Urinary bladder (tissue), 4 donors: ENCODE measurements around the gene EIF1. TPM values are rescaled to one million over a fixed set of nuclear protein-coding genes. Genes with fewer than 3 reads are reported as not detected.
"Not testable (repeated sequence)": the region's sequence is repeated elsewhere in the genome, so short reads cannot be mapped to it uniquely, and the experiment has no call there.

ENCODE experiments used
- DNase-seq: peaks from one replicate; pipeline ENCODE4 v3.0.0-alpha.2; 2015; ENCODE audit errors: extremely low spot score
- H3K27ac ChIP-seq: one replicate; pipeline ENCODE4 v1.5.1; 2013; ENCODE audit warnings: low read depth, mild to moderate bottlenecking, moderate library complexity
- H3K36me3 ChIP-seq: one replicate; pipeline ENCODE4 v1.6.1; 2013; ENCODE audit warnings: mild to moderate bottlenecking, moderate library complexity; ENCODE audit not compliant: insufficient read depth
- H3K4me1 ChIP-seq: one replicate; pipeline ENCODE4 v1.6.1; 2013; ENCODE audit warnings: mild to moderate bottlenecking, moderate library complexity; ENCODE audit not compliant: insufficient read depth
- H3K4me3 ChIP-seq: one replicate; pipeline ENCODE4 v1.5.1; 2013; ENCODE audit warnings: low read depth, low read length
- WGBS: extraction: QIAGEN DNeasy Blood & Tissue Kit; methylation state at CpG from one replicate; pipeline ENCODE4 v1.1.7; 2013; 5-methylcytosine and 5-hydroxymethylcytosine counted together
- polyA plus RNA-seq: library from polyadenylated mRNA; stranded (reverse); fragments of 200-250 nt; gene quantifications from one replicate; pipeline ENCODE4 v1.2.3, GENCODE V29; 2013
- total RNA-seq: library from RNA; depleted of rRNA; stranded (reverse); fragments of >200 nt; gene quantifications from one replicate; pipeline ENCODE4 v1.2.3, GENCODE V29; 2014
- donor health status: healthy with polysubstance abuse.
- donor health status: healthy.

EIF1 gene
- total and polyA plus RNA-seq, 2 donors = 96.6 to 649 TPM

DNA sequence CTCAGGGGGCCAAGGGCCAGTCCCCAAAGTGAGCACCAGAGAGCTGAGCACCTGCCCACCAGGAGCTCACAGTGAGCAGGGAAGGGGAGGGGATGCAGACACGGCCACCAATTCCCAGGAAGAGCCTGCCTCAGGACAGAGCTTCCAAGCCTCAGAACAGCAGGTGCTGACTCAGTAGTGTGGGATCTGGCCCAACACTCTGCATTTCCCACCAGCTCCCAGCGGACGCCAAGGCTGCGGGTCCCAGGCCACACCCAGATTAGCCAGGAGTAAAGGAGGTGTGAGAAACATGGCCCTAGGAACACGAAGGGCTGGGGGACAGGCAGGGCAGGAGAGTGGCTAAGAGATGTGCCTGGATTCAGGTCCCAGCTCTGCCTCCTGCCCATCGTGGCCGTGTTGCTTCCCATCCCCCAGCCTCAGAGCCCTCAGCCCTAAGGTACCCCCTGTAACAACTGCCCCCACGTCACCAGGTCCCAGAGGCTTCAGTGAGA lies 28.4 kb upstream of the EIF1 start:
- WGBS = 67% methylated on average over 8 of the region's 8 CpGs
- Histone ChIP-seq H3K4me3 (no peak overlapping the region), H3K36me3 (no peaks in the 10 kb centered on the region), H3K4me1 (no peaks in the 10 kb centered on the region), H3K27ac (no peak overlapping the region)
- DNase-seq = no peak

DNA sequence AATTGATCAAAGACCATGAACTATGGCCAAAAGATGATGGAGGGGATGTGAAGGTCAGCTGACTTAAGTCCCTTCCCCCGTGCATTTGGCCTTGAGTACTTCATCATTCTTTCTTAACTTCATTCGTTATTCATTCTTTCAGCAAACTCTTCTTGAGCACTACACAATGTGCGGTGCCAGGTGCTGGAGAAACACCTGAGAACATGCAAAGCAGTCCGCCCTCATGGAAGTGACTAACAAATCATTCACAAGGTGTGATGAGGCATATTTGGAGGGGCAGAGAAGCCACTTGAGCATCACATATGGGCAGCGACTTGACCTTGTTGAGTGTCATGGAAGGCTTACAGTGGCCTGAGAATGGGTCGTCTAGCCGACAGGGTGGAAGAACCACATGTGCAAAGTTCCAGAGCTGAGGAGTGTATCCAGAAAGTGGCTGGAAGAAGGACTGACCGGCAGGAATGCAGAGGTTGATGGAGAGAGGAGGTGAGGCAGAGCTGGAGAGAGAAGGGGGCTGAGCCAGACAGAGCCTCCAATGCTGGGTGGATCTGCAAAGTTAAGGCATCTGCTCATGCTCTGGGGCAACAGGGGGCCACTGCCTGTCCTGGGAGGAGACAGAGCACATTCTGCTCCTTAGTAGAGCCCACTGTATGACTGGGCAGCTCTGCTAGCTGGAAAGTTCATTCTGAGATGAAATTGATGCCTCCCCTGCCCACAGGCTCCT lies 25.1 kb upstream of the EIF1 start:
- H3K4me3 ChIP-seq = no peak overlapping the region
- H3K4me1 ChIP-seq = no peaks in the 10 kb centered on the region
- H3K27ac ChIP-seq = no peak overlapping the region
- no peak for DNase-seq
- 68% methylated on average over 8 of the region's 8 CpGs for WGBS
- H3K36me3 ChIP-seq = no peaks in the 10 kb centered on the region

DNA sequence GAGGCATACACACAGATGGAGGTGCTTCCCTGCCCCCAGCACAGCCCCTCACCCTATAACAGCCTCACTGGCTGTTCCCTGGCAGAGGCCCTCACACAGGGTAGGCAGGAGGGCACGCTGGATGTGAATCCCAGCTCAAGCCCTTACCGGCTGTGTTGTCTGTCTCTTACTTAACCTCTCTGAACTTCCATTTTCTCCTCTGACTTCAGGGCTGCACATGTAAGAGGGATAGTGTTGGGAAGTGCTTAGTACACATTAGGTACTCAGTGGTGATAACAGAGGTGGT lies 24.6 kb upstream of the EIF1 start:
- H3K27ac ChIP-seq = no peak overlapping the region
- H3K4me3 ChIP-seq = no peak overlapping the region
- no peaks in the 10 kb centered on the region for H3K36me3 ChIP-seq
- H3K4me1 ChIP-seq = no peaks in the 10 kb centered on the region
- WGBS = 67% methylated on average over 2 of the region's 2 CpGs
- DNase-seq = no peak

DNA sequence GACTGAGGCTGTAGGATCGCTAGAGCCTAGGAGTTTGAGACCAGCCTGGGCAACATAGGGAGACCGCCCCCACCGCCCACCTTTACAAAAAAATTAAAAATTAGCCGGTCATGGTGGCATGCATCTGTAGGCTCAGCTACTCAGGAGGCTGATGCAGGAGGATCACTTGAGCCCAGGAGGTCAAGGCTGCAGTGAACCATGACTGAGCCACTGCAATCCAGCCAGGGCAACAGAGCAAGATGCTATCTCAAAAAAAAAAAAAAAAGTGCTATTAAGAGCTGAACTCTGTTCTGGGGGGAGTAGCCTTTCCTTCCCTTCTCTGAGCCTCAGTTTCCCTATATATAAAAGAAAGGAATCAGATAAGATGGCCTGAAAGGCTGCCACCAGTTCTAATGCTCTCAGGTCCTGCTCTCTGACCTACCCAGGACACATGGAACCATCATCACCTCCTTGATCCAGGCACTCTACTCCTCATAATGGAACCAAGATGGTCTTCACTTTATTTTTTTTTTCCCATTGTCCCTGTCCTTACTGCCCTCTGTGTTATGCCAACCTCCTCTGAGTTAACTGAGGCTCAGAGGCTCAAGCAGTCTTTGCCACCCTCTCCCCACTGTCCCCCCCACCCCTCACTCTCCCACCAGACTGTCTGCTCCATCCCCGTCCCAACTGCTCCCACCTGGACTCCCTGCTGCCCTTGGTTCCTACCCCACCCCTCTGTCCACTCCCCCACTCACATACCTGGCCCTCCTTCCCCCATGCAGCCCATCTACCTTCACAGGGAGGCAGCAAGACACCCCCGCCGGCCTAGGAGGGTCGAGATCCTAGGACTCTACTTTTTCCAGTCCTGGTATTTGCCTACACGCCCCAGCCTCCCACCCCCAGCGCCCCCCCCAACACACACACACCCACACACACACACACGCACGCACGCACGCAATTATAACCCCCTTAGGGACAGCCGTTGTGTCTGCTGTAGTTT lies 23.8 kb upstream of the EIF1 start:
- H3K4me3 ChIP-seq = no peak overlapping the region
- H3K4me1 ChIP-seq = no peaks in the 10 kb centered on the region
- DNase-seq = no peak
- no peaks in the 10 kb centered on the region for H3K36me3 ChIP-seq
- 52% methylated on average over 15 of the region's 15 CpGs for WGBS
- H3K27ac ChIP-seq = no peak overlapping the region

DNA sequence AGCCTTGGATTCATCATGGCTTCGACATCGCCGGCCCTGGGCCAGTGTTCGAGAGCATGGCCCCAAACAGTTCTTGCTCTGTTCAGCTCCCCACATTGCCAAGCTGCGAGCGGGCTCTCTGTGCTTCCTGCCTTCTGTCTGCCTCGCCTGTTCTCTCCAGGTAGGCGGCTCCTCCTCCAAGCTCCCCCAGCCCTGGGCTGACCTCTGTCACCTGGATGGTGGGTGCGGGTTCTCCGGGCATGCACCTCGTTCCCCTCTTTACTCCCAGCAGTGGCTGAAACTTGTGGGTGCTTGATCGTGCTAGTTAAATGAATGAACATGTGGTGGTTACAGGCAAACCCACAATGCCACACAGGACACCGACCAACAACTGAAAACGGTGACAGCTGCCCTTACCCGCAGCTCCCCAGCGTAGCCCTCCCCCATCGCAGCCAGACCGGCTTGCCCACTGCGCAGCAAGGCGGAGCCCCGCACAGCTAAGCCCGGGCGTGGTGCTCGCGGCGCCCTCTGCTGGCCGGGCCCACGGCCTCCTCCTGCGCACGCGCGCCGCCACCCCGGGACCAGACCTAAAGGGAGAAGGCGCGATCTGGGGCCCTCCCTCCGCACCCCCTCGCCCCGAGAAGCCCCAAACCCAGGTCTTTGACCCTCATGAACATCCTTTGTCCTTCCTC lies 23.0 kb upstream of the EIF1 start:
- H3K4me3 ChIP-seq = peak overlapping the region; percentile 26
- peak overlapping the region; percentile 62 for H3K27ac ChIP-seq
- H3K4me1 ChIP-seq = no peaks in the 10 kb centered on the region
- 2% methylated on average over 39 of the region's 39 CpGs for WGBS
- H3K36me3 ChIP-seq = no peaks in the 10 kb centered on the region
- no peak for DNase-seq

DNA sequence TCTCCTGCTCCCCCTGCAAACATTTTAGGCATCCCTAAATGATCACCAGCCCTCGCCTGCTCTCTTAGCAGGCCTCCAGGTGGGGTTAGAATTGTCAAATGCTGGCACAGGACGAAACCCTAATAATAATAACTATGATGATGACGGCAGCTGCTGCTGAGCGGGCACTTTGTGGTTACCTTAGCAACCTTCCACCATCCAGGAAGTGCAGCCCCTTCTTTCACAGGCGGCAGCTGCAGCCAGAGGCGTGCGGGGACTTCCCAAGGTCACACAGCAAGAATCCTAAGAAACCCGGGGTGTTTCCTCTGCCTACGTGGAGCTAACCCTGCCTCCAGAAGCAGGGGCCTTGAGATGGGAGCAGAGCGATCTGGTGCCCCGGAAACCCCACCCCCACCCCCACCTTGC lies 22.4 kb upstream of the EIF1 start:
- Histone ChIP-seq H3K4me1 (no peaks in the 10 kb centered on the region), H3K36me3 (no peaks in the 10 kb centered on the region), H3K27ac (peak overlapping the region; percentile 62), H3K4me3 (peak overlapping the region; percentile 26)
- no peak for DNase-seq
- WGBS = 6% methylated on average over 11 of the region's 11 CpGs

DNA sequence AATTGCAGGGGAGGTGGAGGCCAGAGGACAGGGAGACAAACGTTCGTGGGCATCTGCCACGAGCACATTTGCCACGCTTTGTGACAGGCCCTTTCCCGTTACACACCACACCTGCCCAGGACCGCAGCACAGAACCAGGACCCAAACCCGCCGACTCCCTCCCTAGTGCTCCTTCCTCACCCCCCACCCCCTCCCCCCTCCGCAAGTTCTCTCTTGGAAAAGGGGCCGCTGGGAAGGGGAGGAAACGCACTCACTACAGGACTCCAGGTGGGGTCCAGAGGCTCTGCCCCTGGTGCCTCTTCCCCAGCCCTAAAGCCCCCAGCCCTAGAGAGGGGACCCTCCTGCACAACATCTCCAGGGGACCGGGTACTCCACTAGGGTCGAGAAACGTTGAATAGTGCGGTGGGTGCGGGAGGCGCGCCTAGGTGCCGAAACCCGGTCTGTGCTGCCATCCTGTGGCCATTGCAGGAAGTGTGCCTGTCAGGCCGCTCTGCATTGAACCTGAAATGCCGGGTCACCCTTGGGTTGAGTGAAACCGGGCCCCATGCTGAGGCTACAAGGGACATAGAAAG lies 21.9 kb upstream of the EIF1 start:
- no peaks in the 10 kb centered on the region for H3K36me3 ChIP-seq
- H3K27ac ChIP-seq = peak overlapping the region; percentile 35
- H3K4me1 ChIP-seq = no peaks in the 10 kb centered on the region
- WGBS = 2% methylated on average over 23 of the region's 23 CpGs
- peak overlapping the region; percentile 26 for H3K4me3 ChIP-seq
- no peak for DNase-seq

DNA sequence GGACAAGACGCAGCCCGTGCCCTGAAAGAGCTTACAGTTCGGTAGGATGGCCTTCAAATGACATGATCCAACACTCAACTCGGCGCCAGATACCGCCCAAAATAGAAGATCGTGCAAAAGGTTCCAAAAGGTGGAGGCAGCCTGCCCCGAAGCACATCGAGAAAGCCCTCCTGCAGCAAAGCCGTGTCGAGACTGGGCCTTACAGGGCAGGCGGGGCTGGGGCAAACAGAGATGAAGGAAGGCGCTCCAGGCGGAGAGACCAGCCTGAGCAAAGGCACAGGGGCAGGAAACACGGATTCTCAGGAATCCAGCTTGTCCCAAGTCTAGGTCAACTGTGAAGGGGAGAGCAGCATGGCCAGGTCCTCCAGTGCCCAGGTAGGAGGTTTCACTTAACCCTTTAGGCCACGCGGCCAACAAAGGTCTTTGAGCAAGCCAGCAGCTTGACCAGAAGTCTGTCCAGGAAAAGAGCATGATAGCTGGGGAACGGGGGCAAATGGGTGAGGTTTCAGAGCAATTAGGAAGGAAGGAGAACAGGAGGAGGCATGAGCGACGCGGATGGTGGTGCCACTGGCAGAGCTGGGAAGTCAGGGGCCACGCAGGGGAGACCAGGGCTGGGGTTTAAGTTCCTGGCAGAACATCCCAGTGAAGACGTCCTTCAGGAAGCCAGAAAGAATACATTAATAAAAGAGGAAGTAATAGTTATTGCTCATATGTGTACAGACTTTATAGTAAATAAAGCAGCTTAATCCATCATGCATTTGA lies 21.2 kb upstream of the EIF1 start:
- no peak for DNase-seq
- WGBS = 46% methylated on average over 23 of the region's 23 CpGs
- Histone ChIP-seq H3K4me3 (no peak overlapping the region), H3K4me1 (no peaks in the 10 kb centered on the region), H3K27ac (no peak overlapping the region), H3K36me3 (no peaks in the 10 kb centered on the region)

DNA sequence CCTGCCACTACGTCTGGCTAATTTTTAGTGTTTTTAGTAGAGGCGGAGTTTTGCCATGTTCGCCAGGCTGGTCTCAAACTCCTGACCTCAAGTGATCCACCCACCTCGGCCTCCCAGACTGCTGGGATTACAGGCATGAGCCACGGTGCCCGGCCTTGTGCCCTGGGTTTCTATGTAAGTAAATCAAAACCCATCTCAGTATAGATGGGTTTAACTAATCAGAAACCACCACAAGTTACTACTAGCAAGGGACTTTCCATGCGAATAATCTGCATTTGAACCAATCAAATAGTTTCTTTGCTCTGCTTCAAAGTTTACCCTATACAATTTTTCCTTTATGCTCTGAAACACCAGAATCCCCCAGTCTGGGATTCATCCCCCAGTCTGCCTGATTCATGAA lies 16.5 kb upstream of the EIF1 start:
- no peak for DNase-seq
- no peak overlapping the region for H3K4me3 ChIP-seq
- 87% methylated on average over 7 of the region's 7 CpGs for WGBS

DNA sequence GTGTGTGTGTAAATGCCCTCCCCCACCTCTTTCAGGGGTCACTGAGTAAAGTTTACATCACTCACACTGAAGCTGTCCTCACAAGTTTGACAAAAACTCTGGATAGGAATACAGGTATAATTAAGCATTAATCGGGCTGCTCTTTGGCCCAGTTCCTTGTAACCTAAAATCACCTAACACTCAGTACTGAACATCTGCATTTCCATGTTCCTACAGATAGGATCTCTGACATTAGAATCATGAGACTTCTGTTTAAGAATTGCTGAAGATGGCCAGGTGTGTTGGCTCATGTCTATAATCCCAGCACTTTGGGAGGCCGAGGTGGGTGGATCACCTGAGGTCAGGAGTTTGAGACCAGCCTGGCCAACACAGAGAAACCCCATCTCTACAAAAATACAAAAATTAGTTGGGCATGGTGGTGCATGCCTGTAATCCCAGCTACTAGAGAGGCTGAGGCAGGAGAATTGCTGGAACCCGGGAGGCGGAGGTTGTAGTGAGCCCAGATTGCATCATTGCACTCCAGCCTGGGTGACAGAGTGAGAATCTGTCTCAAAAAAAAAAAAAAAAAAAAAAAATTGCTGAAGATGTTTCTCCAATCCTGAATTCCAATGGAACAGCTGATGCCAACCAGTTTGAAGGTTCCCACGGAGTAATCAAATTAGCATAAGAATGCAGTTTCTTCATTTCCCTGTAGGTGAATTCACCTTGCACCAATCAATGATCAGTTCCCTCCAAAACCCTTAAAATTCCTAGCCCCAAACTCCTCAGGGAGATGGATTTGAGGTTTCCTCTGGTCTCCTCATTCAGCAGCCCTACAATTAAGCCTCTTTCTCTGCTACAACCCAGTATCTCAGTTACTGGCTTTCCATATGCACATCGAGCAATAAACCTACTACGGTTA lies 13.3 kb upstream of the EIF1 start:
- not testable (repeated sequence) for H3K27ac ChIP-seq, H3K4me3 ChIP-seq, DNase-seq, H3K36me3 ChIP-seq, H3K4me1 ChIP-seq
- 73% methylated on average over 7 of the region's 7 CpGs for whole genome bisulfite sequencing

More for the DNA sequence above, 16.5 kb upstream of the EIF1 start:
- no peak overlapping the region for H3K27ac ChIP-seq
- no peaks in the 10 kb centered on the region for H3K36me3 ChIP-seq
- H3K4me1 ChIP-seq = no peaks in the 10 kb centered on the region

DNA sequence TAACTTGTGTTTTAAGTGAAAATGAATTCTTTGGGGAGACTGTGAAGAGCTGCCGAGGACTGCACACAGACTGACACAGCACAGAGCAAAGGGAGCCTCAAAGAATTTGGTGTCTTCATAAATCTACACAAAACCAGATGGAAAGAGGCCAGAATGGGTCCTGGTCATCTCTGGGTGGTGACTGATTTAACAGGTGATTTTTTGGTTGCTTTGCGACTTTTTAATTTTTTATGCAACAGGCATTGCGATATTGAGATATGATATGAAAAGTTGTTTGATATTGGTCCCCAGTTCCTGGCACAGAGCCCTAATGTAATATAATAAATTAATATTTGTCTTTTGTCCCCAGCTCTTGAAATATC lies 12.6 kb upstream of the EIF1 start:
- H3K36me3 ChIP-seq = no peaks in the 10 kb centered on the region
- H3K4me1 ChIP-seq = no peaks in the 10 kb centered on the region
- WGBS = 67% methylated on average over 3 of the region's 3 CpGs
- no peak overlapping the region for H3K4me3 ChIP-seq
- no peak for DNase-seq
- no peak overlapping the region for H3K27ac ChIP-seq

DNA sequence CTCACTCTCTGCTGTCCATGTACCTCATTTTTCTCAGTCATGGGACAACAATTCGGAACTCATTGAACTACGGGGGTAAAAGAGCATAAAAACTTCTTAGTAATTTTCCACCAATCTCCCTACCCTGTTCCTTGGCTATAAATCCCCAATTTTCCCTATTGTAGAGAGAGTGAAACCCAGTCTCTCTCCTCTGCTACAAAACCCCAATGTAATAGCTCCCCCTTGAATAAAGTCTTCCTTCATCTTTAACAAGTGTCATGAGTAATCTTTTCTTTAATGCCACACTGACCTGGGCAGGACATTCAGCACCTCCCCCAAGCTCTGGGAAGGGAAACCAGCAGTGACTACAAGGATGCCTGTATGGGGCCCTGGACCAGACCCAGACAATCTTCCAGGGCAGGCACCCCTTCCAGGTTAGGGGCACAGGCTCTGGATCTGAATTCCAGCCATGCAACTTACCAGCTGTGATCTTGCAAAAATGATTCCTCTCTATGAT lies 10.2 kb upstream of the EIF1 start:
- Histone ChIP-seq H3K27ac (peak overlapping the region; percentile 0), H3K4me3 (no peak overlapping the region), H3K4me1 (no peaks in the 10 kb centered on the region), H3K36me3 (no peaks in the 10 kb centered on the region)
- WGBS = 81% methylated on average over 2 of the region's 2 CpGs
- no peak for DNase-seq
